HG02870 (cell line): ENCODE measurements around the gene TMEM253.

Experiments
- ATAC-seq: cut with Tn5 transposase; IDR thresholded peaks from one replicate; pipeline ENCODE4 v1.9.1; 2021; ENCODE audit warnings: mild to moderate bottlenecking, moderate library complexity; ENCODE audit not compliant: unreplicated experiment

TMEM253 gene

DNA sequence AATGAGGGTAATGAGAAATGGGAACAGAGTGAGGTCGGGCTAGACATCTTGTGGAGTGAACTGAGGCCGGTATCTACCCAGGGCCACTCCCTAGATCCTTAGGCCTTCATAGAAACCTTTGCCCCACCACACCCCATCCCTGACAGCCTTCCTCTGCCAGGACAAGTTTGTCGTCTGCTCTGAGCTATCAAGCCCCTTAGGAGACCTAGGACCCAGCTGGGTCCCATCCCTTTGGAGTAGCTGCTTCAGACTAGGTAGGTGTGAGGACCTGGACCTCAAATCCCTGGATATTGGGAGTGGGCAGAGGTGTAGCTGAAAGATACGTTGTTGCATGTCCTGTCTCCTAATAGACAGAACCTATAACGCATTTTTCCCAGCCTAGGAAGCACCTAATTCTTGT lies at the start of gene TMEM253:
Gene TMEM253, plus strand, starts transcription at position 136 of the 400 bp plus-strand sequence. CDS start 278 bp downstream, outside the sequence.
- ATAC-seq: no peak

DNA sequence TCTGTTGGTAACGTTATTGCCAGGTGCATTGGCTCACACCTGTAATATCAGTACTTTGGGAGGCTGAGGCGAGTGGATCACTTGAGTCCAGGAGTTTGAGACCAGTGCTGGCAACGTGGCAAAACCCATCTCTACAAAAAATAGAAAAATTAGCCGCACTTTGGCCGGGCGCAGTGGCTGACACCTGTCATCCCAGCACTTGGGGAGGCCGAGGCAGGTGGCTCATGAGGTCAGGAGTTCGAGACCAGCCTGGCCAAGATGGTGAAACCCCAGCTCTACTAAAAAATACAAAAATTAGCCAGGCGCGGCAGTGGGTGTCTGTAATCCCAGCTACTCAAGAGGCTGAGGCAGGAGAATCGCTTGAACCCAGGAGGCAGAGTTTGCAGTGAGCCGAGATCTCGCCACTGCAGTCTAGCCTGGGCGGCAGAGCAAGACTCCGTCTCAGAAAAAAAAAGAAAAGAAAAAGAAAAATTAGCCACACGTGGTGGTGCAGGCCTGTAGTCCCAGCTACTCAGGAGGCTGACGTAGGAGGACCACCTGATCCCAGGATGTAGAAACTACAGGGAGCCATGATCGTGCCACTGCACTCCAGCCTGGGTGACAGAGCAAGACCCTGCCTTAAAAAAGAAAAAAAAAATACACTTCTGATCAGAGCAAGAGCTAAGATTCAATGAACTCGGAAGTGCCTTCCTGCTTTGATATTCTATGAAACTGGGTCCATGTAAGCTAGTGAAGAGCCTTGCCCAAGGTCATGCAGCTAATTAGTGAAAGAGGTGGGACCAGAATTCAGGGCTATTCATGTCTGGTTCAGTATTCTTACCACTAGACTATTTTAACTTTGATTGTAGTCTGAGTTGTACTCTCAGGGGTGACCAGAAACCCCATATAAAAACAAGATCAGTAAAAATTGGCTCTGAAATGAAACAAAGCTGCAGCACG lies 47.4 kb upstream of the TMEM253 start:
- ATAC-seq: no peak

DNA sequence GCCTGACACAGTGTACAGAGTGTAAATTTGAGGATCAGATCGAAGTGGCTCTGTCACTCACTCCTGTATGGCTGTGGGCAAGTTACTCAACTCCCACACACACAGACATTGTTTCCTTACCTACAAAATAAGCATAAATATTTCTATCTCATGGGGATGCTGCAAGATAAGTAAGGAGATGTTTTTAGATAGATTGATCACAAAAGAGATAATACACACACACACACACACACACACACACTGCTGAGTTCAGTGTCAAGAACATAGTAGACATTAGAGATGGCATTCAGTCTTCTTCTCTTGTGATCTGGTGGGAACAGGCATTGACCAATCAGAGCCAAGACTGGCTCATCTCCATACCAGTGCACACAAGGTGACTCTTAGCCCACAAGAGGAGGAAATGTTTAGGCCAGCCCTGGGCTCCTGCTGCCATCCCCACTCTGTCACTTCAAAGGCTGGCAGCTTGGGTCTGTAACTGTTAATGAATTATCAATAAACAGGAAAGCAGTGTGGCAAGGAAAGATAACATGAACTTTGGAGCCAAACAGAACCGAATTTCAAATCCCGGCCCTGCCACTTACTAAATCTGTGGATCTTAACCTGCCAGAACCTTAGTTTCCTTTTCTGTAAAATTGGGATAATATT lies 46.6 kb upstream of the TMEM253 start:
- ATAC-seq: no peak

DNA sequence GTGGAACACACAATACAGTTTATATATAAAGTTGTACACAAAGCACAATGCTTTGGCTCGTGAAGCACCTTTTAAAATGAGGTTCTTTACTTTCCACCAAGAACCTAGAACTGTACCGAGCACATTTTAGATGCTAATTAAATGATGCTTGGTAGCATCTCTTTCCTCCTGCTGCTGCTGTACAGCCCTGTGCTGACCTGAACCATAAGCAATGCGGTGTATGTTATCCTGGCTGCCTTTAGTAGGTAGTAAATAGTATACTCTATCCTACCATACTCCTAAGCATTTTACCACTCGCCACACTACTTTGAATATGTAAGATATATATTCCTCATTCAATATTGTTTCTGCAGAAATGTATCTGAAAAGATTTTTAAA lies 46.1 kb upstream of the TMEM253 start:
- no peak for ATAC-seq

DNA sequence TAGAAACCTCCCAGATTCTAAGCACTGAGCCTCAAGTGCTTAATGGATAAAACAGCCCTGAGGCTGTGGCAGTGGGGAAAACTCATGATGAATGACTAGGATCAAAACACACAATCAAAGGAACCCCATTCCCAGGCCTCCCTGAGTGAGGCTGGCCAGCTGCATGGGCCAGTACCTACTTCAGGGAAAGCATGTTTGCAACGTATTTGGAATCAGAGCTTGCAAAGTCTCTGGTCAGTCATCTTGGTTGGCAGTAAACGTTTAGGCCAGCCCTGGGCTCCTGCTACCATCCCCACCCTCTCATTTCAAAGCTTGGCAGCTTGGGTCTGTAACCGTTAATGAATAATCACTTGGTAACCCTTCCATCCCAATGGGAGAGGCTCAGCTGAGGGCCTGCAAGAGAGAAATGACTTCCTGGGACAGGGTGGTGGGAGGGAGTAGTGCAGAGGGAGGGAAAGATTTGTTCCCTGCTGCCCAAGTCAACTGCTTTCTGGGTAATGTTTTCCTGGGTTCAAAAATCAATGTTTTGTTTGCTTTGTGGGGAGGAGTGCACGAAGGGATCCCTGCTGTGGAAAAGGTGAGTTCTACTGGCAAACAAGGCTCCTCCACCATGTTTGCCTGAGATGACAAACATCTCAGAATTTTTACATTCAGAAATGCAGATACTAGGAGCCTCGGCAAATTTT lies 45.3 kb upstream of the TMEM253 start:
- ATAC-seq: no peak

DNA sequence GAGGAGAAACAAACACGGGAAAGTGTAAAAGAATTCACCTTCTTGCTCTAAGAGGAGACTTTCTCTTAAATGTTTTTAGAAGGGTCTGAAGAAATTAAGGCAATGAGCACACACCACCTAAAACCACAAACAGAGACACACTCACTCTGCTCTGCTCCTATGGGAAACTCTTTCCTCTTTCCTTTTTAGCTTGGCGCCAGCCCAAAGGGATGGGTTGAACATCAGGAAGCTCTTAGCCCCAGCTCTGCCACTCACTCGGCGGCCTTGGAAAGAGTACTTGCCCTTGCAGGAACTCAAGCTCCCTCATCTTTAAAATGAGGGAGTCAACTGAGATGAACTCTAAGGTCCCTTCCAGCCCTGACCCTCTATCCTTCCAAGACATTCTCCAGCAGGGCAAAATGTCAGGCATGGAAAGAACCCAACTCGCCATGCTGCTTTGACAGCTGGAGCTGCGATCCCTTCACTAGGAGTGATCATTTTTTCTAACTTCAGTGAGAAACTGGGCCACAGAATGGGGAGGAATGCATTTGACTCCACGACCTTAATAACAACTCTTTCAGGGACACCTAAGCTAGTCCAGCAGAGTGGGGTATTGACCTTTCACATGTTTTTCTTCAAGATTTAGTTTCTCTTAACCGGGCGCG lies 44.2 kb upstream of the TMEM253 start:
- no peak for ATAC-seq

DNA sequence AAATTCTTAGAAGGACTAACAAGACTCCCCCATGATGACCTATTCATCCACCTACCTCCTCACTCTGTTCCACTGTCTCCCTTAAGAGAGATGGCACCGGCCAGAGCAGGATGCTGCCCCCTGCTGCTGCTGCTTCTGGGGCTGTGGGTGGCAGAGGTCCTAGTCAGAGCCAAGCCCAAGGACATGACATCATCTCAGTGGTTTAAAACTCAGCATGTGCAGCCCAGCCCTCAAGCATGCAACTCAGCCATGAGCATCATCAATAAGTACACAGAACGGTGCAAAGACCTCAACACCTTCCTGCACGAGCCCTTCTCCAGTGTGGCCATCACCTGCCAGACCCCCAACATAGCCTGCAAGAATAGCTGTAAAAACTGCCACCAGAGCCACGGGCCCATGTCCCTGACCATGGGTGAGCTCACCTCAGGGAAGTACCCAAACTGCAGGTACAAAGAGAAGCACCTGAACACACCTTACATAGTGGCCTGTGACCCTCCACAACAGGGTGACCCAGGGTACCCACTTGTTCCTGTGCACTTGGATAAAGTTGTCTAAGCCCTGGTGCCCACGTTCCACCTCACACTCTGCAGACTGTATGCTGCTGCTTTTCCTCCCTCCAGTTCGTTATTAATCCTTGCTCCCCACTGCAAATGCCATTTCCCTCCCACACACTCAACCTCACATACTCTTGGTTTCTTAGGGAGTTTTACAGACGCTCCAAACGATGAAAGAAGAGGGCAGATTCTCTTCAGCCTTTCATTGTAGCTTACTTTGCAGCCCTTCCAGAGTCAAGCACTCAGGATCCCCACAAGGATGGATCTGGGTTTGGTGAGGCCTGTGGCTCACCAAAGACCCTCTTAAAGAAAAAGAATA lies 42.8 kb upstream of the TMEM253 start, which contains the start of gene RNASE8:
Gene RNASE8, plus strand, starts transcription at position 20 of the 873 bp plus-strand sequence. Its CDS starts 71 bp downstream, at position 91.
- ATAC-seq: no peak

DNA sequence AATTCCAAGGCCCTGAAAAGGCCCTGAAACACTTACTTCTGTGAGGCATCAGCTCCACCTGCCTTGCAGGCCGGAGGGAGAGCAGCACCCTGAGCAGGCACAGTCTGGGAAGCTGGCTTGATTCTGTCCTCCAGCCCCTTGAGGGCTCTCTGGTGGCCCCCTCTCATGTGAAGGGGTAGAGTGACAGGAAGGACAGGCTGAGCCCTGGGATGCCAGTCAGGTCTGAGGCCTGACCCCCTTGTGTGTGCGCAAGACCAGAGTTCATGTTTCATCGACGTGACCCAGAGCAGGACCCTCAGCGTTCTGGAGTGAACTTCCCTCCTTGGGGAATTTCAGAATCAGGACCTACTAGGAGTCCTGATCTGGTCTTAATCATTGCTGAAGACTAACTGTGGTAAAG lies 42.0 kb upstream of the TMEM253 start:
- no peak for ATAC-seq

DNA sequence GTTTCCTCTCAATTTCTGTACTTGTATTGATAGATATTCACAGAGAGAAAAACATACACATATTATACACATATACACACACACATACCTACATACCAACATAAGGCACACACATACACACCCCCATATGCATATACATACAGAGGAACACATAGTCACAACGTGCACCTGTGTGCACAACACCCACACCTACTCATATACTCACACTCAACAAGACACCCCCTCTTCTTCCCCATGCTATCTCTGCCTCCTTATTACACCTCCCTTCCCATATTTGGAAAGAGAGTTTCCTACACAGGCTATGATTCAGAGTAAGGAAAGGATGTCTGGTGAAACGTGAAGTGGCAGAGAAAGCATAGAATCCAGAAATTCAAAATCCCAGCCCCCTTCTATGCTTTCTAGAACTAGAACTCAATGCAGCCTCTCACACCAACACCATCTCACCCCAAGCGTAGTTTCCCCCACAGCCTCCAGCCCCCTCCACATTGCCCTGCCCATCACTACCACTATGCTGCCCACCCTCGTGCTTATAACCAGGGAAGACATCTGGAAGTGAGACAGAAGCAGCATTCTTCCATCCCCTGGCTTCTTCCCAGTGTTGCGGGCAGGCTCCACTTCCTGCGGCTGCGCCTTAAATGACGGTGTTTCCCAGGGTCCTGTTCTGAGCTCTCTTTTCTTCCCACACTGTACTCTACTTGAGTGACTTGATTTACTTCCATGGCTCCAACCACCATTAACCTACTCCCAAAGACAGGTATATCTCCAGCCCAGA lies 40.8 kb upstream of the TMEM253 start:
- ATAC-seq: no peak

DNA sequence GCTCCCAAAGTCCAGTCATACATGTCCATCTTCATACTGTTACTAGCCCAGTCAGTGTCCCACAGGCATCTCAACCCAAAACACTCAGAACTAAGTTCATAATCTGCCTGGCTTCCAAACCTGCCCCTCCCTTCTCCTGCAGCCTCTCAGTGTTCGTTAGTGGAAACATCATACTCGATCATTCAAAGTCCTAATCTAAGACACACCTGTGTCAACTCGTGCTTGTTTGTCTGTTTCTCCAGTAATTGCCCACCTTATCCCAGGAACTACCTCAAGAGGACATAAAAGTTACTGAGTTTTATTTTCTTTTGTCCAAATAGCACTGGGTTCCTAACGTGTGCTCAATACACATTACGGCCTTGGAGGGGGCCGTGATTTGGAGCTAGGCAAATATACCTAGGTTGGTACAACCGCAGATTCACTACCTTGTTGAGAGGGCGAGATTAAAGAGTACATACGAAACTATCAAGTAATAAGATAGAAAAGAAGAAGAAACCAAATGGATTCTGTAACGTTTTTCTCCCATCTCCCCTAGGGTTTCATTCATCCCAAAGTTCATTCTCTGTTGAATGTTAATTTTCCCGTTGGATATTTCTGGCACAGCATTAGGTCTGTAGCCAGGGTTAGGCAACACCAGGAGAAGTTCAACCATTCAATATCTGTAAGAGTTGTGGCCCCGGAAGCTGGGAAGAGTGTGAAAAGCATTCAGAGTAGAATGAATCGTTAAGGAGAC lies 40.1 kb upstream of the TMEM253 start:
- ATAC-seq: no peak

DNA sequence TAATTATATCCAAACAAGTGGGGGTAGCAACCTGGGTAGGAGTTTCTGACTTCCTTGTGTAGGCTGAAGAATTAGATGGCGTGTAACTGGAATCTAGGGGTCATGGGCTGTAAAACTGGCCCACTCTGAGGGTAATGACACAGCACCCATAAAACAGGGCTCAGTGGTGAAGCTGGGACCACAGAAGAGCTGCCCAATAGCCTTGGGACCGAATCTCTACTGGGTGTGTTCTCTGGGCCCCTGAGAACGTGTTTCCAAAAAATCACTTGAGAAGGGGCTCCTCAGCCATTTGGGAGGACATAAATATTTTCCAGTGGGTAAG lies 39.6 kb upstream of the TMEM253 start:
- ATAC-seq: no peak

DNA sequence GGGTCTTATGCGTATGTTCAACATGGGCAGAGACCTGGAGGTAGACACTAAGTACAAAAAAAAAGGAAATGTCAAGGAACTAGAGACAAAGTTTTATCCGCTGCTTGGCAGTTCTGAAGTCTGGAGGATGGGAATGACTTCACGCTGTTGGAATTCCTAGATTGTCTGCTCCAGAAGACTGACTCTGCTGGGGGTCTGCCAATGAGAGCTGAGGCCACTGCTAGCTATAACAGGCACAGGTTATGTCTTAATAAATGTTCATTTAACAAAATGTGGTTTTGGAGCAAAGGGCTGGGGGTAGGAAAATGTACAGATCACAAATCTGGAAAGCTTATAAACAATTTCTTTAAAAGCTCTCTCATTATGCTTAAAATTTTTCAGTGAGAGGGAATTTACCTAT lies 37.4 kb upstream of the TMEM253 start:
- ATAC-seq: no peak

DNA sequence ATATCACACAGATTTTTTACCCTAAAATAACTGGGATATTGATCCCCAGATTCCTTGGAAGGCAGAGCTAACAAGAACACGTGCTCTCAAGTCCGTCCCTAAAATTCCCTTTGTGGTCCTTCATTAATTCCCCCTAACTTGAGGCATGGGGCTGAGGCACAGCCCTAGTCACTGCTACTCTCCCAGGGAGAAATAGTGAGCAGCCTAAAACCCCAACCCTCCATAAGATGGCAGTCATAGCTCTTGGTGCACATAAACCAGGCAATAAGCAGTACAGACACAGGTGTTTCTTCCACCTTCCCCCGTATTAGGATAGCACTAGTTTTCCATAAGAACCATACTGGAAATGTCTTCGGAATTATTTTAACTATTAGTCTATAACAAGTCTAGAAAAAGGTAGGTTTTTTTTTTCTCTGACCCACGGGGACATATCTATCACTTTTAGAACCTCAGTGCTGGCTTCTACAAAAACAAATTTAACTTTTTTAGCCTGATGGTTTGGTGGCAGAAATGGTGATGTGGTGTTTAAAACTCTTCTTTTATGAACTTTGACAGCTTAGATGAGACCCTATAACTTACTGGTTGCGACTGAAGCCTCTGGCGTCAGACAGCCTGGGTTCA lies 33.9 kb upstream of the TMEM253 start:
- ATAC-seq: no peak

DNA sequence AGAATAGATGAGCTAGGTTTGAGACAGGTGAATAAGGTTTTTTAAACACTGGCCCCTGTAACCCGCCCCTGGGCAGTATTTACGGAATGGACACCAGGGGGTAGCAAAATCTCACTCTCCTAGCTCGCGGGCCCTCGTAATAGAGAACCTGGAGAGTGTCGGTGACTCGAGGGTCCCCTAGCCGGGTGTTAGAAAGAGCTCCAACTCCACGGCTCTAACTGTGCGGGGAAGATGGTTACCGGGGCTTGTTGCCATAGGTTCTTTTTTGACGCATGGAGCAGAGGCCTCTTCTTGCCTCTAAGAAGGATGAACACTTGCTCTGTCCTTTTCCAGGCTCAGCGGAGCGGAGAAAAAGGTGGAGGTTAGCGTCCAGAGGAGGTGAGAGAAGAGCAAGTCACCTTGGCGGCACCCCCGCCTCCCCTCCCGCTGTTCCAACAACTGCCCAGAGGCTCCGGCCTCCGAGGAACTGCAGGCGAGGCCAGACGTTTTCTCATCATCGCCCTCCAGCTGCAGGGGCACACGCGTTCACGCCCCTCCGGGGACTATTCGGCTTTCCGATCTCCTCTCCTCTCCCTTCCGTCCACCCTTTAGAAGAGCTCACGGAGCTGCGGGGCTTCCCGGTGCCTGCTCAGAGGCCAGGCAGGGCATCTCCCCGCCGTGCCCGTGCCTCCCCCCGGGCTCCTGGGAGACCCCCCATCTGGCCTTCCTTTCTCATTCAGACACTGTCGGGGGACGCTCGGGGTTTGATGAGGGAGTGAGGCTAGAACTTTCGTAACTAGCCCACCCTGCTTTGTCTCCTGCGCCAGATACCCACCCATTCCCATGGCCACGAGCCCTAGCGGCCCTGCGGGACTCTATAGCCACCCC lies 32.1 kb upstream of the TMEM253 start:
- ATAC-seq: no peak

DNA sequence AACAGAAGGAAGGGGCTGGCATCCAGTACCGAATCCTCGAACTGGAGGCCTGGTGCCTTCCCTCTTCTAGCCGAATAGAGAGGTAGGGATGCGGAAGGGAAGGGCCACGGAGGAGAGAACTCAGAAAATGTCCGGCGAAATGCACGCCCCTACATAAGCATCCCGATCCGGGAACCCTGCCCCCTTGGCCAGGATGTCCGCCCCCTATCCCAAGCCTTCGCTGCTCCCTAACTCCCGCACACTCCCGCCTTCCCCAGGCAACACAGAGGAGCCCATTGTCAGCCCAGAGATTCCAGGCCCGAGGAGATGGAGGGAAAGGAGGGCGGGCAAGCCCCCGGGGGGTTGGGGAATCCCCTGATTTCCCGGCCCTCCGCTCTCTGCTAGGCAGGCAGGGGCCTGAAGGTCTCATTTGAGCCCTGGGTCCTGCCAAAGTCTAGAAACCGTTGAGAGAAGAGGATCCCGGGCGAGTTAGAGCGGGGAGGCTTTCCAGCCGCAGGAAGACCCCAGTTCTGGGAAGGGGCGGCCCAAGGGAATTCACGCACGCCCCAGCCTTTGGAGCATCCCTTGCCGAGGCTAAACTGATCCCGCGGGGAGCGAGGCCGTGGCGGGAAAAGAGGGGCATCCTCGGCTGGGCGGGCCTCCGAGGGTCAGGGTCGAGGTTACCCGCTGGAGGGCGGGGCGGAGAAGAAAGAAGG lies 31.3 kb upstream of the TMEM253 start:
- no peak for ATAC-seq

DNA sequence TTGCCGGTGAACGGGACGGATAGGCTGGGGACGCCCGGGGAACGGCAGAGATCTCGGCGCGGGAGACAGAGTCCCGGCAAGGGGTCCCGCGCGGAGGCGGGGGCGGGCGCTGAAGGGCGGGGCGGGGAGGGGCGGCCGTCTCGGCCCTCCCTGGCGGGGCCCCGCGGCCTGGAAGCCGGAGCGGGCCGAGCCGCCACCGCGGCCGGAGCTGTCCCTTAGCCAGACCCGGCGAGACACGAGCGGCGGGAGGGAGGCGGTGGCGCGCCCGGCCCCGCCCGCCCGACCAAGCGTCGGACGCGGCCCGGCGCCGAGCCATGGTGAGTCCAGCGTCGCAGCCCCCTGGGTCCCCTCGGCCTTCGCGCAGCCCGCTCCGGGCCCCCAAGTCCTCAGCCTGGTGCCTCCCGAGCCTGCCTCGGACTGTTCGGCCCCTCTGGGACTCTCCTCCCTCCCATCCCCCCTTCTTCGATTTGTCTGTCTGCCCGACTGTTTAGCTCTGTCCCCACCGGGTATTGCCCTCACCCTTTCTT lies 30.7 kb upstream of the TMEM253 start, which contains the start of gene ARHGEF40:
Gene ARHGEF40, plus strand, starts transcription at position 222 of the 527 bp plus-strand sequence. Its CDS starts 93 bp downstream, at position 315.
- ATAC-seq: no peak
